Astrocyte of the spinal cord (primary cell): ENCODE measurements around the gene CLMP.
A peak's percentile ranks its signal among the peaks of the same experiment; 100 is the strongest.

Experiments
- DNase-seq: peaks from one replicate; pipeline ENCODE4 v3.0.0; 2011; ENCODE audit warnings: low read depth, low spot score
- H3K4me3 ChIP-seq: 2 replicates; pipeline ENCODE4 v1.5.1; 2011; ENCODE audit warnings: low read depth, mild to moderate bottlenecking, low read length, moderate library complexity
- in situ Hi-C: cut with HindIII; loops from 2 replicates; pipeline ENCODE4 v1.10.0; 2017; ENCODE audit warnings: low sequenced_read_pairs
- TF ChIP-seq, protein P1 (sequence below): IDR thresholded peaks from 2 replicates; pipeline ENCODE4 v1.5.1; 2012; ENCODE audit warnings: low read depth, mild to moderate bottlenecking, low read length, inconsistent platforms

CLMP gene

DNA sequence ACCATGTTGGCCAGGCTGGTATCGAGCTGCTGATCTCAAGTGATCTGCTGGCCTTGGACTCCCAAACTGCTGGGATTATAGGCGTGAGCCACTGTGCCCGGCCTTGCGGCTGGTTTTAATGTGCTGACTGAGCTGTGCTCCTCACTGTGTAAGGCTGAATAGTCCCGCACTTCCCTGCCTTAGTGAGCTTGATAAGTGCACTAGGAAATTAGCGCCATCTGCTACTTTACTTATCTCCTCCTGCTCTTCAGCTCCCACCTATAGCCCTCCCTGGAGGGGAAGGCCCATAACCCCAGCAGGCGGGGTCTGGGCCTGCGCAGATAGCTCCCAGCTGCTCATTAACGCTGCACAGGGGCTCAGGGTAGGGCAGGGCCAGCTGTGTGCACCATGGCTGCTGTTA, 49.4 kb downstream of the CLMP start:
- TF ChIP-seq, protein P1, sequence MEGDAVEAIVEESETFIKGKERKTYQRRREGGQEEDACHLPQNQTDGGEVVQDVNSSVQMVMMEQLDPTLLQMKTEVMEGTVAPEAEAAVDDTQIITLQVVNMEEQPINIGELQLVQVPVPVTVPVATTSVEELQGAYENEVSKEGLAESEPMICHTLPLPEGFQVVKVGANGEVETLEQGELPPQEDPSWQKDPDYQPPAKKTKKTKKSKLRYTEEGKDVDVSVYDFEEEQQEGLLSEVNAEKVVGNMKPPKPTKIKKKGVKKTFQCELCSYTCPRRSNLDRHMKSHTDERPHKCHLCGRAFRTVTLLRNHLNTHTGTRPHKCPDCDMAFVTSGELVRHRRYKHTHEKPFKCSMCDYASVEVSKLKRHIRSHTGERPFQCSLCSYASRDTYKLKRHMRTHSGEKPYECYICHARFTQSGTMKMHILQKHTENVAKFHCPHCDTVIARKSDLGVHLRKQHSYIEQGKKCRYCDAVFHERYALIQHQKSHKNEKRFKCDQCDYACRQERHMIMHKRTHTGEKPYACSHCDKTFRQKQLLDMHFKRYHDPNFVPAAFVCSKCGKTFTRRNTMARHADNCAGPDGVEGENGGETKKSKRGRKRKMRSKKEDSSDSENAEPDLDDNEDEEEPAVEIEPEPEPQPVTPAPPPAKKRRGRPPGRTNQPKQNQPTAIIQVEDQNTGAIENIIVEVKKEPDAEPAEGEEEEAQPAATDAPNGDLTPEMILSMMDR = no peak
- DNase-seq = no peak
- in situ Hi-C loops = no loop called here
- H3K4me3 ChIP-seq = no peak overlapping the region

DNA sequence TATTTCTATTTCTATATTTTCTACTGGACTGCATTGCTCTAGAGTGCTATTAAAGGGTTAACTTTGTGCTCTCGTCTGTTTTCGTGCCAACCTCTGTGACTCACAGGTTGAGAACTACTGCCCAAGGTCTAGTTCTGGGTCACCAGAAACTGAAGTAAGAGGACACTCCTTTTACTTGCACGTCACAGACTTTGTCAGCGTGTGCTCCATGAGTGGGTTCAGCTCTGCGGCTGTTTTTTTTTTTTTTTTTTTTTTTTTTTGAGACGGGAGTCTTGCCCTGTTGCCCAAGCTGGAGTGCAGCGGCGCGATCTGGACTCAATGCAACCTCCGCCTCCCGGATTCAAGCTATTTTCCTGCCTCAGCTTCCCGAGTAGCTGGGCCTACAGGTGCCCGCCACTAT, 49.8 kb downstream of the CLMP start:
- DNase-seq = peak; percentile 62
- TF ChIP-seq, protein P1 = no peak
- in situ Hi-C loops = no loop called here
- H3K4me3 ChIP-seq = no peak overlapping the region

DNA sequence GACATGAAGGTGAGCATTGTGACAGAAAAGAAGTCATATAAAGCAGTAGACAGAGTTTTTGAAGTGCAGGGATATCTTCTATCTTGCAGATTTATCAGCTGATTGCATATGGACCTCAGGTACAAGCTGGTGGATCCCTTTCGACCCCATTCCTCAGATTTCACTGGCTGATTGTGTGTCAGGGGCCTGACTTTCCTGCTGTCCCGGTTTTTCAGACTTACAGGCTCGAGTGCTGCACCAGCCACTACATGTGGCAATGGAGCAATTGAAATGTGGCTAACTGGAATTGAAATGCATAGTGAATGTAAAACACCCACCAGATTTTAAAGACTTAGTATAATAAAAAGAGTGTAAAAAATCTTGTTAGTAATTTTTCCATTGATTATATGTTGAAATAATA, 50.3 kb downstream of the CLMP start:
- no peak overlapping the region for H3K4me3 ChIP-seq
- TF ChIP-seq, protein P1 = no peak
- DNase-seq = no peak
- in situ Hi-C loops = no loop called here

DNA sequence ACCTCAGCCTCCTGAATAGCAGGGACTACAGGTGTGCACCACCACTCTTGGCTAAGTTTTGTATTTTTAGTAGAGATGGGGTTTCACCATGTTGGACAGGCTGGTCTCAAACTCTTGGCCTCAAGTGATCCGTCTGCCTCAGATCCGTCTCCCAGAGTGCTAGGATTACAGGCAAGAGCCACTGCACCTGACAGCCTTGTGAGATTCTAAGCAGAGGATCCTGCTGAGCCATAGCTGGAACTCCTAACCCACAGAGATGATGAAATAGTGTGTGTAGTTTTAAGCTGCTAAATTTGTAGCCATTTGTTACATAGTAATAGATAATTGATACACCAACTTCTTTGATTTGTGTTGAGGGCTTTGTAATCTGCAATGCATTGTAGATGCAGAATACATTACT, 51.1 kb downstream of the CLMP start:
- TF ChIP-seq, protein P1 = no peak
- no peak overlapping the region for H3K4me3 ChIP-seq
- no peak for DNase-seq
- in situ Hi-C loops = no loop called here

DNA sequence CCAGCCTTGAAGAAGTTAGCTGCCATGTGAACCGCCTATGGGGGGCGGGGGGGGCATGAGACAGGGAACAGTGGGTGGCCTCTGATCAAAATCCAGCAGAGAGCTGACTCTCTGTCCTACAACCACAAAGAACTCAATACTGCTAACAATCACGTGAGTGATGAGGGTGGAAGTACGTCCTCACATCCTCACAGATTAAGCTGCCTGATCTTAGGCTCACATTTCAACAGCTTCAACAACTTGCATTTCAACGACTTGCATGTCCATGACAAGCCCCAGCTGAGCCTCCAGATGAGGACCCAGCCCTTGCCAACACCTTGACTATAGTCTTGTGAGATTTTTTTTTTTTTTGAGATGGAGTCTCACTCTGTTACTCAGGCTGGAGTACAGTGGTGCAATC, 51.6 kb downstream of the CLMP start:
- TF ChIP-seq, protein P1 = no peak
- H3K4me3 ChIP-seq = no peak overlapping the region
- in situ Hi-C loops = no loop called here
- DNase-seq = no peak

DNA sequence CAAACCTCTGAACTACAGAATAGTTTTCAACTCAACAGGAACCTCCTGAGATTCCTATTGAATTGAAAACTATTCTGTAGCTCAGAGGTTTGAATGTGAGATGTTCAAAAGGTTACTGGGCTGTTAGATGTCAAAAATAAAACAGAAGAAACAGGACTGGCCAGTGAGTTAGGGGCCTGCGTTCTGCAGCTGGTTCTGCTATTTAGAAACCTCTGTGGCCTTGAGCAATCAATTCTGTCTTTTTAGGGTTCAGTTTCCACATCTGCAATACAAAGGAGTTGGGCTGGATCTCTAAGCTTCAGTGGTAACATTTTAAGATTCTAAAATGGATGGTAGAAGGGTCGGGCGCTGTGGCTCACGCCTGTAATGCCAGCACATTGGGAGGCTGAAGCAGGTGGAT, 55.8 kb downstream of the CLMP start:
- no peak for DNase-seq
- TF ChIP-seq, protein P1 = no peak
- in situ Hi-C loops = no loop called here
- no peak overlapping the region for H3K4me3 ChIP-seq
